ENCODE measurements around the gene SH3BGRL3. TPM values are rescaled to one million over a fixed set of nuclear protein-coding genes. Genes with fewer than 3 reads are reported as not detected.

SH3BGRL3 gene
- total RNA-seq, 2 donors from 2014 or later: 361 to 478 TPM

DNA sequence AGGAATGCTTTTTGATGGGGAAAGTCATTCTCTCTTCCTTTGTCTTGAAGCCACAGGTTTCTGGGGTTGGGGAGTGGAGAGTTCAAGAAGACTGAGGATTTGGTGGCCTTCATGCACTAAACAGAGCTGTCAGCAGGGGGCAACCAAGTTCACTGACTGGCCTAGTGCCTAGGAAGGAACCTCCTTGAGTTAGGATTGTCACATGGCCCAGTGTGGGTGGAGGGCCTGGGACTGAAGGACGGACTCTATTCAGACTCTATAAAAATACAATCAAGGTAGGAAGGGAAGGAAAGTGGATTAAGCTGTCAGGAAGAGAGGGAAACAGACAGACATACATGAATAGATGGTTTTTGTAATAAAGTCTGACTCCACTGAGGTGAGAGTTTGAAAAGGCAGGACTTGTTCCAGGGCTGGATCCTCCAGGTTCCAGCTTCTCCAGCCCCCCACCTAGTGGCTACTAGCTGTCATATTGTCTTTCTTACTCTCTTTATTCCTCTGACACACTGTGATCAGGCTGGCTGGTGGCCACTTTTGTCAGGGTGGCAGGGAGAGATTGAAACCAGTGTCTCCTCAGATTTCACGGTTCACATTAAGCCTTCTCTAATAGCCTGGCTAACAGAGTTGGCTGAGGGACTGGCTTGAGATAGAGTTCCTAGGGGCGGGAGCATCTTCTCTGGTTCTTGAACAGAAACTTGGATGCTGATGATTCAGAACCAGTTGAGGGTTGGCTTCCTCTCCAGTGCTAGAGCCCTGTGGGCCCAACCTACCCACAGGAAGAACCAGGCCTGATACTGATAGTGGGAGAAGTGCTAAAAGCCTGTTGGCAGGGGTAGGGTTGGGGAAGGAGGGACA, 4.1 kb upstream of the SH3BGRL3 start:
- TF ChIP-seq, protein P1, sequence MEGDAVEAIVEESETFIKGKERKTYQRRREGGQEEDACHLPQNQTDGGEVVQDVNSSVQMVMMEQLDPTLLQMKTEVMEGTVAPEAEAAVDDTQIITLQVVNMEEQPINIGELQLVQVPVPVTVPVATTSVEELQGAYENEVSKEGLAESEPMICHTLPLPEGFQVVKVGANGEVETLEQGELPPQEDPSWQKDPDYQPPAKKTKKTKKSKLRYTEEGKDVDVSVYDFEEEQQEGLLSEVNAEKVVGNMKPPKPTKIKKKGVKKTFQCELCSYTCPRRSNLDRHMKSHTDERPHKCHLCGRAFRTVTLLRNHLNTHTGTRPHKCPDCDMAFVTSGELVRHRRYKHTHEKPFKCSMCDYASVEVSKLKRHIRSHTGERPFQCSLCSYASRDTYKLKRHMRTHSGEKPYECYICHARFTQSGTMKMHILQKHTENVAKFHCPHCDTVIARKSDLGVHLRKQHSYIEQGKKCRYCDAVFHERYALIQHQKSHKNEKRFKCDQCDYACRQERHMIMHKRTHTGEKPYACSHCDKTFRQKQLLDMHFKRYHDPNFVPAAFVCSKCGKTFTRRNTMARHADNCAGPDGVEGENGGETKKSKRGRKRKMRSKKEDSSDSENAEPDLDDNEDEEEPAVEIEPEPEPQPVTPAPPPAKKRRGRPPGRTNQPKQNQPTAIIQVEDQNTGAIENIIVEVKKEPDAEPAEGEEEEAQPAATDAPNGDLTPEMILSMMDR (IDR thresholded peaks at IDR 0.05): peak; percentile 72
- H3K4me1 ChIP-seq: peaks cover 17% of the 10 kb centered on the region
- peak; percentile 95 for DNase-seq
- no peaks in the 10 kb centered on the region for H3K36me3 ChIP-seq
- no peaks in the 10 kb centered on the region for H3K27me3 ChIP-seq
- H3K27ac ChIP-seq: peak overlapping the region; percentile 95
- H3K9ac ChIP-seq (ENCODE audit: low read depth in 2 of 2, low read length in 2 of 2): peak overlapping the region; percentile 13 to 82
- no peaks in the 10 kb centered on the region for H3K9me3 ChIP-seq
- intact Hi-C loops (cut with DNase I): no loop called here
- no peak overlapping the region for H3K4me3 ChIP-seq

DNA sequence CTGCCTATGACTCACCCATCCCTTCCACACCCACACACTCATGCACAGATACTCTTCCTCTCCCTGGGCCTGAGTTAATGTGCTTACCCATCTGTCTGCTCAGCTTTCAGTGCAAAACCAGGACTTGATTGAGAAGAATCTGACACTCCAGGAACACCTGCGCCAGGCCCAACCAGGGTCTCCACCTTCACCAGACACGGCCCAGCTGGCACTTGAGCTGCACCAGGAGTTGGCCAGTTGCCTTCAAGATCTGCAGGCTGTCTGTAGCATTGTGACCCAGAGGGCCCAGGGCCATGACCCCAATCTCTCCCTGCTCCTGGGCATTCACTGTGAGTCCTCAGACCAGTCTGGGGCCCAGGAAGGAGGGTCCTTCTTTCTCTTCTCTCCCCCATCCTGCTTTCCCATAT, 3.5 kb upstream of the SH3BGRL3 start:
- Histone ChIP-seq H3K9me3 (no peaks in the 10 kb centered on the region), H3K9ac (ENCODE audit: low read depth in 2 of 2, low read length in 2 of 2) (peak overlapping the region in 1 of 2 donors; percentile 82), H3K4me3 (no peak overlapping the region), H3K27me3 (no peaks in the 10 kb centered on the region), H3K36me3 (peaks cover 1% of the 10 kb centered on the region), H3K4me1 (peaks cover 21% of the 10 kb centered on the region), H3K27ac (peak overlapping the region; percentile 95)
- intact Hi-C loops (cut with DNase I): no loop called here
- DNase-seq: no peak
- TF ChIP-seq, protein P1 (IDR thresholded peaks at IDR 0.05): no peak

DNA sequence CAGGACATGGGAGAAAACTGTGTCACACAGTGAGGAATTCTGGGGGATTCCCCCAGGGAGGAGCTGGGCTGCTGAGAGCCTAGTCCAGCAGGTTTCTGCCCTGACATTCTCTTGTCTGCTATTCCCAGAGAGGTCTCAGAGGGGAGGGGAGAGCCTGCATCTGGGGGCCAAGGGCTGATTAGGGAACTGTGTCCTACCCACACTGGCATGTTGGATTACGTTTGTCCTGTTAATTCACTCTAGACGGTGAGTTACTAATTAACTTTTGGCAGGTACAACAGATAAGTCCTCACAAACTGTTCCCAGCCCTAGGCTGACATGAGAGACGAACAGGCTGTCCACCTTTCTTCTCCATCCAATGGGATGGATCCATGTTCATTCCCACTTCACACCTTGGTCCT, 2.6 kb upstream of the SH3BGRL3 start:
- intact Hi-C loops (cut with DNase I): no loop called here

DNA sequence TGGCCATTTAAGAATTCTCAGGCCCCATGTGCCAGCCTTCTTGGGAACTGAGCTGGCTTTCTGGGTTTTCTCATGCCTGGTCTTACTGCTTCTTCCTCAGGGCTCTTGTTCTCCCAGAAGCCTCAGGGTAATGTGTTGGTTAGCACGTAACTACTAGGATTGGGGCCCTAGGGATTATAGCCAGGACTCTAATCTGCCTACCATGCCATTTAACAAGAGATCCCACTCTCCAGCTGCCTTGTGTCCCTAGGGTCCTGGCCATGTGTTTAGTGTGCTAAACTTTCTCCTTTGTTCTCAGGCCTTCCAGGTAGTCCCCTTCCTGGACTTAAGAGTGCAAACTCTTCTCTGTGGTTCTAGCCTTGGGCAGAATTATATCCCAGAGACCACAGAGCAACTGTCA, 2.2 kb upstream of the SH3BGRL3 start:
- no peak for DNase-seq
- H3K27ac ChIP-seq: peak overlapping the region; percentile 95
- no peak overlapping the region for H3K4me3 ChIP-seq
- no peaks in the 10 kb centered on the region for H3K27me3 ChIP-seq
- TF ChIP-seq, protein P1 (IDR thresholded peaks at IDR 0.05): no peak
- peaks cover 28% of the 10 kb centered on the region for H3K4me1 ChIP-seq
- intact Hi-C loops (cut with DNase I): no loop called here
- H3K9ac ChIP-seq (ENCODE audit: low read depth in 2 of 2, low read length in 2 of 2): peak overlapping the region; percentile 38 to 82
- H3K9me3 ChIP-seq: no peaks in the 10 kb centered on the region
- H3K36me3 ChIP-seq: peaks cover 7% of the 10 kb centered on the region

More for the DNA sequence above, 2.6 kb upstream of the SH3BGRL3 start:
- Histone ChIP-seq H3K4me3 (no peak overlapping the region), H3K4me1 (peaks cover 28% of the 10 kb centered on the region), H3K27ac (peak overlapping the region; percentile 95), H3K36me3 (peaks cover 7% of the 10 kb centered on the region), H3K9me3 (no peaks in the 10 kb centered on the region), H3K27me3 (no peaks in the 10 kb centered on the region), H3K9ac (ENCODE audit: low read depth in 2 of 2, low read length in 2 of 2) (peak overlapping the region; percentile 38 to 82)
- TF ChIP-seq, protein P1 (IDR thresholded peaks at IDR 0.05): no peak
- DNase-seq: peak; percentile 64

DNA sequence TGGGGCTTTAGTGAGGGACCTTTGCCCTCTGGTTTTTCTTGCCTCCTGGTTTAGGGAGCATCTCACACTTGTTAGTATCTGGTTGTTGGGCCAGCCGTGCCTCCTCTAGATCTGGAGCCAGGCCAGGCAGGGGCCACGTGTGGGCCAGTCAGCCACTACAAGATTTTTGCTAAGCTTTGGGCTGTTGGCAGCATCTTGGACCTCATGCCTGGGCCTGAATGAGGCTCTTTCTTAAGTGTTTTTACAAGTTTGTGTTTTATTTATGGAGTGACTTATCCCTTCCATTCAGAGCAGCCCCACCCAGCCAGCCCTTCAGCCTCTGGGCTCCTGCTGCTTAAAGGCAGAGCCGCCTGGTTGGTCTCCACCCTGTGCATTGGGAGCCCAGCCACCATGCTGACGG, 1.6 kb upstream of the SH3BGRL3 start:
- peak overlapping the region; percentile 38 to 82 for H3K9ac ChIP-seq (ENCODE audit: low read depth in 2 of 2, low read length in 2 of 2)
- H3K9me3 ChIP-seq: no peaks in the 10 kb centered on the region
- peak overlapping the region; percentile 95 for H3K27ac ChIP-seq
- DNase-seq: peak; percentile 92
- peaks cover 28% of the 10 kb centered on the region for H3K4me1 ChIP-seq
- H3K36me3 ChIP-seq: peaks cover 7% of the 10 kb centered on the region
- intact Hi-C loops (cut with DNase I): no loop called here
- TF ChIP-seq, protein P1 (IDR thresholded peaks at IDR 0.05): no peak
- H3K27me3 ChIP-seq: no peaks in the 10 kb centered on the region
- no peak overlapping the region for H3K4me3 ChIP-seq
